ENCODE measurements around the gene MRPL10.

MRPL10 gene

GRCh38 chr17:47857551-47858455 is 26.5 kb upstream of the MRPL10 start:
- no peak overlapping the region for H3K27ac ChIP-seq
- TF ChIP-seq ZFX (IDR thresholded peaks at IDR 0.05; ENCODE audit: borderline replicate concordance) = no peak
- no peak for TF ChIP-seq CTCF (IDR thresholded peaks at IDR 0.05)

DNA sequence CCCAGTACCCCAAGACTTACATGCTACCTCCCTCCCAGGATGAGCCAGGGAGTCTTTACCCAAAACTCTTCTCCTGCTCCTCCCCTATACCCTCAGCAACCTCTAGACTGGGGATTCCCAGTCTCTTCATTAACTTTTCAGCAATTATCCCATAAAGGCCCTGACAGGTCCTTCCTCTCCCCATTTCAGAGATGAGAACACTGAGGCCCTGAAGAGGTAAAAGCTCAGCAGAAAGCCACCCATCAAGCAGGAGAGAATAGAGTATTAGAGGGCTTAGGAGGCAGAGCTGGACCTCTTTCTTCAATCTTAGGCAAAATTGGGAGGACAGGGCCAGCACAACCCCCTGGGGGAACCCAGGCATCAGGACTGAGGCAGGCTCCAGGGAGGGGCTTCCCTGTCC is 25.5 kb upstream of the MRPL10 start:
- H3K27ac ChIP-seq = no peak overlapping the region
- no peak for TF ChIP-seq CTCF (IDR thresholded peaks at IDR 0.05)
- TF ChIP-seq ZFX (IDR thresholded peaks at IDR 0.05; ENCODE audit: borderline replicate concordance) = no peak

DNA sequence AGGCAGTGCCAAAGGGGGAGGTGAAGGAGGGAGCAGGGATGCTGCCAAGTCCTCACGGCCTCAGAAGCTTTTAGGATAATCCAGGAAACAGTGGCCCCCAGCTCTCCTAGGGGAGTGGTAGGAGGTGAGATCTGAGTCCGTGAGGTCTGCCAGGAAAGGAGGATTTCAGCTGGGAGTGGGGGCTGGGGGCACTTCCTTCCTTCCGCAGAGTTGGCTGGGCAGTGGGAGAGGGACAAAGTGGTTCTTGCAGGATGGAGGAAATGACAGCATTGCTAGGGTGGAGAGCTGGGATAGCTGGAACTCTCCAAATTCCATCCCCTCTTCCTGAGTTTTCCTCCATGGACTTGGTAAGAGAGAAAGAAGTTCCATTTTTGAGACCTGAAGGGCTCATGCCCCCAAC is 24.4 kb upstream of the MRPL10 start:
- H3K27ac ChIP-seq = no peak overlapping the region
- TF ChIP-seq CTCF (IDR thresholded peaks at IDR 0.05) (no peak), ZFX (IDR thresholded peaks at IDR 0.05; ENCODE audit: borderline replicate concordance) (no peak)

DNA sequence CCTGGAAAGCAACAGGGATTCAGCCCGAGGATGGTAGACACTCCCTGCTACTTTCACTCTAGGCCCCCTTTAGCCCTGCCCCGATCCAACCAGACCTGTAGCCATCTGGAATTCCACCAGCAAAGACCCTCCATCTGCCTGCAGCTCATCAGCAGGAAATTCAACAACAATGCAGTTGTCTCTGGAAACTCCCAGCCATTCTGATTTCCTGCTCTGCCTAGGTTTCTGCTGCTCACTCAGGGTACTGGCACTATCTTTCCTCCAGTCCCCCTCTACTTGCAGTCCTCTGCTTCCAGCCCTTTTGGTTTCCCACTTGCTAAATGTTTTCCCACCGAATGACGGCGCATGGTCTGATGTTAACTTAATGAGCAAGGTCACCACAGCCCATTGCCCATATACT is 22.3 kb upstream of the MRPL10 start:
- H3K27ac ChIP-seq = no peak overlapping the region
- no peak for TF ChIP-seq ZFX (IDR thresholded peaks at IDR 0.05; ENCODE audit: borderline replicate concordance)
- no peak for TF ChIP-seq CTCF (IDR thresholded peaks at IDR 0.05)

DNA sequence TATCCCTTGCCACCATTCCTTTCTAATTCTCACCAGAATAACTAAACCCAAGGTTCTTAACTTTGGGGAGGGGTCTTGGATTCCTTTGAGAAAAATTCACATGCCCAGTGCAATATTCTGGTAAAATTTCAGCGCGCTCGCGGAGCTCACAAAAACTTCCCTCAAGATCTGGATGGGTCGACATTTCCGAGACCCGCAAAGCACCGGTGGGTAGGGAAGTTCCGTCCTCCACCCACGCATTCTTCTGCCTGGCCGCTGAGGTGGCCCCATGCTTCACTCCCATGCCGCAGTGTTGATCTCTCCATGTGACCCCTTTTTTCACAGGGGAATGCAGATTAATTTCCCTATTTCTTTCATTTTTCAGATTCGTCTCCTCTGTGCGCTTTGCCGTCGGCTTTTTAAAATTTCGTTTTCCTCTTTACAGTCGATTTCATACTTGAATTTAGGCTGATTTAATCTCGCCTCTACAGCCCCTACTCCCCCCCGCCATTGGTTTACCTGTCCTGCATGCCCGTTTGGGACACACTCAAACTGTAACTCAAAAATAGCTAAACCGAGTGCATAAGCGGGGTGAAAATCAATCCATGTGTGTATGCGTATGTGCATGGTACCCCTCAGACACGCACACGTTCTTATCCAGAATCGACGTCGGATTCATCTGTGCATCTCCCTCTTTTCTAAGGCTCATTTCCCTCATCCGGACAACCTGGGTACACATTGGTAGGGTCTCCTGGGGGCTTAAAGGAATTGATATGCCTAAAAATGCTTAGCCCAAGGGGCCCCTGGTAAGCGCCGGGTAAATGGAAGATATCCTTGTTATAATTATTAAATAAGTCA is 21.0 kb upstream of the MRPL10 start:
- H3K27ac ChIP-seq = no peak overlapping the region
- TF ChIP-seq CTCF (IDR thresholded peaks at IDR 0.05) = no peak
- no peak for TF ChIP-seq ZFX (IDR thresholded peaks at IDR 0.05; ENCODE audit: borderline replicate concordance)

GRCh38 chr17:47851764-47852112 is 20.4 kb upstream of the MRPL10 start:
- no peak for TF ChIP-seq ZFX (IDR thresholded peaks at IDR 0.05; ENCODE audit: borderline replicate concordance)
- TF ChIP-seq CTCF (IDR thresholded peaks at IDR 0.05) = no peak
- H3K27ac ChIP-seq = no peak overlapping the region

All from 22Rv1 (cell line).